Activated CD8-positive, alpha-beta memory T cell treated with anti-CD3 and anti-CD28 coated beads for 1 hour (primary cell): ENCODE results near the gene MED16.

ENCODE experiments used
- DNase-seq, 2 donors: peaks; one replicate each; pipeline ENCODE4 v3.0.0-alpha.2; 2020; ENCODE audit warnings: low read depth in 1 of 2; ENCODE audit errors: extremely low read depth in 1 of 2

The MED16 gene, protein sequence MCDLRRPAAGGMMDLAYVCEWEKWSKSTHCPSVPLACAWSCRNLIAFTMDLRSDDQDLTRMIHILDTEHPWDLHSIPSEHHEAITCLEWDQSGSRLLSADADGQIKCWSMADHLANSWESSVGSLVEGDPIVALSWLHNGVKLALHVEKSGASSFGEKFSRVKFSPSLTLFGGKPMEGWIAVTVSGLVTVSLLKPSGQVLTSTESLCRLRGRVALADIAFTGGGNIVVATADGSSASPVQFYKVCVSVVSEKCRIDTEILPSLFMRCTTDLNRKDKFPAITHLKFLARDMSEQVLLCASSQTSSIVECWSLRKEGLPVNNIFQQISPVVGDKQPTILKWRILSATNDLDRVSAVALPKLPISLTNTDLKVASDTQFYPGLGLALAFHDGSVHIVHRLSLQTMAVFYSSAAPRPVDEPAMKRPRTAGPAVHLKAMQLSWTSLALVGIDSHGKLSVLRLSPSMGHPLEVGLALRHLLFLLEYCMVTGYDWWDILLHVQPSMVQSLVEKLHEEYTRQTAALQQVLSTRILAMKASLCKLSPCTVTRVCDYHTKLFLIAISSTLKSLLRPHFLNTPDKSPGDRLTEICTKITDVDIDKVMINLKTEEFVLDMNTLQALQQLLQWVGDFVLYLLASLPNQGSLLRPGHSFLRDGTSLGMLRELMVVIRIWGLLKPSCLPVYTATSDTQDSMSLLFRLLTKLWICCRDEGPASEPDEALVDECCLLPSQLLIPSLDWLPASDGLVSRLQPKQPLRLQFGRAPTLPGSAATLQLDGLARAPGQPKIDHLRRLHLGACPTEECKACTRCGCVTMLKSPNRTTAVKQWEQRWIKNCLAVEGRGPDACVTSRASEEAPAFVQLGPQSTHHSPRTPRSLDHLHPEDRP

DNA sequence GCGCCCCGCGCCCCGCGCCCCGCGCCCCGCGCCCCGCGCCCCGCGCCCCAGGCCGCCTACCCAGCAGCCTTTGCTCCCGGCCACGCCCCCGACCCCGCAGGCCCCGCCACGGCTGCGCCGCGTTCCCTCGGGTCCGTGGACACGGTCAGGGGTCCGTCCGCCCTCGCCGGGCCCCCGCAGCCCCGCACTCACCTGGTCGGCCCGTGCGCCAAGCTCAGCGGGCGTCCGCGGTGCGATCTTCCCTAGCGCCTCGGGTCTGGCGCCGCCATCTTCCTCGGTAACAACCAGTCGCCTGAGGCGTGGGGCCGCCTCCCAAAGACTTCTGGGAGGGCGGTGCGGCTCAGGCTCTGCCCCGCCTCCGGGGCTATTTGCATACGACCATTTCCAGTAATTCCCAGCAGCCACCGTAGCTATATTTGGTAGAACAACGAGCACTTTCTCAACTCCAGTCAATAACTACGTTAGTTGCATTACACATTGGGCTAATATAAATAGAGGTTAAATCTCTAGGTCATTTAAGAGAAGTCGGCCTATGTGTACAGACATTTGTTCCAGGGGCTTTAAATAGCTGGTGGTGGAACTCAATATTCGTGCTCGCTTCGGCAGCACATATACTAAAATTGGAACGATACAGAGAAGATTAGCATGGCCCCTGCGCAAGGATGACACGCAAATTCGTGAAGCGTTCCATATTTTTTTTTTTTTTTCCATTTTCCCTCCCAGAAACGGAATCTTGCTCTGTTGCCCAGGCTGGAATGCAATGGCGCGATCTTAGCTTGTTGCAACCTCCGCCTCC lies at the start of gene MED16, which contains the start of gene RNU6-9:
MED16 (minus strand) TSS at position 294 of the 796 bp plus-strand sequence. CDS start 2,056 bp downstream, outside the sequence.
RNU6-9 (plus strand) TSS at position 591 of the 796 bp plus-strand sequence.
- DNase-seq = peak; percentile 72 to 77

DNA sequence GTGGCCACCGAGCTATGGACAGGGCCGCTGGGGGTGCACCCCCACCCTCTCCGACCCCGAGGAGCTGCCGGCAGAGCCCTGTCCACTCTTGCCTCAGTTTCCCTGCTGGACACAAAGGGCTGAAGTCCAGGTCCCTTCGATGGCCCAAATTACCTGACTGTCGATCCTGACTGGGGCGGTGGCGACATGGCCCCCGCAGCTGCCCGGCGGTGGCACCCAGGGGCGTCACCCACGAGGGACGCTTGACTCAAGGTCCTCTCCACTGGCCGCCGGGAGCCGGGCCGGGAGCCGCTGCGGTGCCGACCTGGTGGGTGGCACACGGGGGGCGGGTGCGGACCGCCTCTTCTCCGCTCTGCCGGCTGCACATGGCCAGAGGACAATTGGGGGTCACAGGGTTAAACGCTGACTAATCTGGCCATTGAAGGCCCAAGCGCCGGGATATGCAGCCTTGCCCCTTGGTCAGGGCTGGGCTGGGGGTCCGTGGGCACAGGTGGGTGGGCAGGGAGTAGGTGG lies 49.2 kb upstream of the MED16 start:
- no peak for DNase-seq

DNA sequence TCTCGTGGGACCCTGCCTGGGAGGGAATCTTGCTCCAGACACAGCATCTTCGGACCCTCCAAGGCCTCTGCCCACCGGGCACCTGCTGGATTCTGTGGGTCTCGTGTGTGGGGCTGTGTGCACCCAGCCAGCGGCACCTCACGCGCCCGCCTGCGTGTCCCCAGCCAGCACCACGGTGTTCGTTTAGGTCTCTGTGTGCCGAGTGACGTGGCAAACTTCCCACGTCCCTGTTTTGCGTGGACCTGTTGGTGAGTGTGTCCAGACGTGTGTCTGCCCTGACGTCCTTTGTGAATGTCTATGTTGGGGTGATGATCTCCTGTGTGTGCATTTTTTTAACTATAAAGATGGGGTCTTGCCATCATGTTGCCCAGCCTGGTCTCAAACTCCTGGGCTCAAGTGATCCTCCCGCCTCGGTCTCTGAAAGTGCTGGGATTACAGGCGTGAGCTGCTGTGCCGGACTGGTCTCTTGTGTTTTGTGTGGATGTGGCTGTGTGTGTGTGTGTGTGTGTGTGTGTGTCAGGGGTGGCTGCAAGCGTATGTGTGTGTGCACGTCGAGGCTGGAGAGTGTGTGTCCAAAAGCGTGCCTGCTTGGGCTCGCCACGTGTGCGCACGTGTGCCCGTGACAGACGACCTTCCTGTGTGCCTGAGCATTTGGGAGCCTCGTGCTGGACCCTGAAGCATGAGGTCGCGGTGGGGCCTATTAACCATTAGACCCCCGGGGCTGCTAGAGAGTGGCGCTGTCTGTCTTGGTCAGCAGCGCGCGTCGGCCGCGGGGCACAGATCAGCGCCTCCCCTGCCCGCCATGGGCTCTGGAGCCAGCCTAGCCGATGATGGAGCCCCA lies 48.5 kb upstream of the MED16 start:
- no peak for DNase-seq

GRCh38 chr19:940591-941291 lies 47.8 kb upstream of the MED16 start:
- DNase-seq = peak in 1 of 2 donors; percentile 60

- DNase-seq = no peak
These were observed 46.9 kb upstream of the MED16 start for GRCh38 chr19:939922-940321.

GRCh38 chr19:939439-939838 lies 46.5 kb upstream of the MED16 start:
- DNase-seq = no peak

- DNase-seq = no peak
These were observed 45.4 kb upstream of the MED16 start for GRCh38 chr19:938233-938923.

- DNase-seq = no peak
These were observed 44.3 kb upstream of the MED16 start for GRCh38 chr19:937259-937694.

- no peak for DNase-seq
These were observed 43.2 kb upstream of the MED16 start for GRCh38 chr19:936175-936546.

GRCh38 chr19:934865-935479 lies 42.0 kb upstream of the MED16 start:
- DNase-seq = no peak

GRCh38 chr19:934197-934840 lies 41.3 kb upstream of the MED16 start:
- DNase-seq = no peak

DNA sequence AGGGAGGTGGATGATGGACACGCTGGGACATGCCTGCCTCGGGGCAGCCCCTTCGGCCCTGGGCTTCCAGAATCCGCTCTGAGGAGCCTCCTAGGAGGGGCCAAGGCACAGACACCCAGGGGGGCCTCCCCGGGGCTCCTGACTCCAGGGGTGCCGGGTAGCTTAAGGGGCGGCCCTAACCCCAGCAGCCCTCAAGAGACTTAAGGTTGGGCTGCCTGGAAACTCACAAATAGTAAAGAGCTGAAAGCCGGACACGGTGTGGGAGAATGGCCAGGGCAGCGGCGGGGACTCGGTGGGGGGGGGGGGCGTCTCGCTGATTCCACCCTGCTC lies 40.5 kb upstream of the MED16 start:
- no peak for DNase-seq

DNA sequence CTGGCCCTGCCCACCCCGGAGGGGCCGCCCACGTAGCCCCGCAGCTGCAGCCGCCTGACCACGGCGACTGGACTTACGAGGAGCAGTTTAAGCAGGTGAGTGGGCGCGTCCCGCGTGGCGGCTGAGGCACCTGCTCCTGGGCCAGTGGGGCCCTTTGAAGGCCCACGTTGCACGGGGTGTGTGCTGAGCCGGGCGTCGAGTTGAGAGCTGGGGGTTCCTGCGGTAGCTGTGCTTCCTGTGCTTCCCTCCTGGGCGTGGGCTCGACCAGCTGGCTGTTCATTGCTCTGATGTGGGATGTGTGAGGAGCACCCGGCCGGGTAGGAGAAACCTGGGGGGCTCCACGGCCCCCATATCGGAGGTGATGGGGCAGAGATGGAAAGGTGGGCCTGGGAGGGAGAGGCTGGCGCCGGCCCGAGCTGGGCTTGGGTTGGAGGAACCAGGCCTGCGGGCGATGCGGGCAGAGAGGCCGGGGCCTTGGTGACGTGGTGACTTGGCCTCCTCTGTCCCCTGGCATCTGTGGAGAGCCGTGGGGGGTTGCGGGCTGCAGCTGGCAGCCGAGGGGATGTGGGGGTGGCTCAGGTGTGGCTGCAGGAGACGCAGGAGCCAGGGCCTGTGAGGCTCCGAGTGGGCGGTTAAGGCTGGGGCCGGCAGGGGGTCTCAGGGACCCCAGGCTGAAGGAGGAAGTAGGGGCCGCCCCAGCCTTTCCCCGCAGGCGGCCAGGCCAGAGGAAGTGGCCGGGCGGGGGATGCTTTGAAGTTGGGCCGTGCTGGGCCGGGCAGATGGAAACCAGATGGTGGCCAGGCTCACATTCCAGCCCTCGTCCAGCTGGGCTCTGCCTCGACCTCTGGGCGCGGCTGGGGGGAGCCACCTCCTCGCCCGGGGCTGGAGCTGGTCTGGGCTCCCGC lies 39.9 kb upstream of the MED16 start:
- no peak for DNase-seq

GRCh38 chr19:931860-932647 lies 39.1 kb upstream of the MED16 start:
- no peak for DNase-seq

DNA sequence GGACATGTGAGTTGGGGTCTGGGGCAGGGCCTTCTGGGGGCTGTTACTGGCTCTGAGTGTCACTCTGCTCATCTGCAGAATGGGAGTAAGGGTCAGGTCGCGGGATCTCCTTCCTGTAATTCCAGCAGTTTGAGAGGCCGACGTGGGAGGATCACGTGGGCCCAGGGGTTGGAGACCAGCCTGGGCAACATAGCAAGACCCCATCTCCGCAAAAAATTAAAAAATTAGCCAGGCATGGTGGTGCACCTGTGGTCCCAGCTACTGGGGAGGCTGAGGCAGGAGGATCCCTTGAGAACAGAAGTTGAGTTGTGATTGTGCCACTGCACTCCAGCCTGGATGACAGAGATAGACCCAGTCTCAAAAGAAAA lies 36.9 kb upstream of the MED16 start:
- no peak for DNase-seq
